Common myeloid progenitor, CD34-positive (primary cell): Measurements from ENCODE around the gene EDEM1.
"Not testable (repeated sequence)": the region's sequence is repeated elsewhere in the genome, so short reads cannot be mapped to it uniquely, and the experiment has no call there.

Experiments
- CTCF ChIA-PET: fragments of 350-600 bp; sonication (Branson Sonifier 250); formaldehyde crosslinking; loops from one replicate; lab custom pipeline; 2021; ENCODE audit warnings: antibody characterized with exemption; lab: Charles Lee
- POLR2A ChIA-PET: fragments of 350-600 bp; sonication (Branson Sonifier 250); formaldehyde crosslinking; loops from one replicate; lab custom pipeline; 2021; ENCODE audit warnings: antibody characterized with exemption; lab: Charles Lee
- DNase-seq, 3 donors: peaks; one replicate each; pipeline versions ENCODE4 v3.0.0 to v3.0.0-alpha.2; 2013
- H3K27ac ChIP-seq, 2 experiments: 1 replicate in 1 of 2; 2 replicates in 1 of 2; pipeline ENCODE4 v1.7.0; 2013; ENCODE audit warnings: inconsistent platforms in 2 of 2, low read length in 2 of 2, mild to moderate bottlenecking in 2 of 2, low read depth in 1 of 2, moderate library complexity in 1 of 2; ENCODE audit not compliant: severe bottlenecking in 2 of 2, insufficient read depth in 1 of 2, poor library complexity in 1 of 2
- H3K27me3 ChIP-seq, 5 experiments: replicated peaks in 2 of 5; 1 replicate in 3 of 5; 2 replicates in 2 of 5; pipeline versions ENCODE4 v1.6.1 to v1.7.0; 2013; ENCODE audit warnings: low read length in 4 of 5, mild to moderate bottlenecking in 2 of 5, moderate library complexity in 2 of 5, inconsistent platforms in 1 of 5; ENCODE audit not compliant: insufficient read depth in 5 of 5, control insufficient read depth in 4 of 5
- H3K36me3 ChIP-seq, 4 experiments: 1 replicate in 2 of 4; 2 replicates in 2 of 4; pipeline versions ENCODE4 v1.6.1 to v1.7.0; 2013; ENCODE audit warnings: low read length in 3 of 4, control low read depth in 1 of 4, mild to moderate bottlenecking in 1 of 4; ENCODE audit not compliant: control insufficient read depth in 4 of 4, insufficient read depth in 4 of 4
- H3K4me1 ChIP-seq, 4 experiments: 1 replicate in 3 of 4; 2 replicates in 1 of 4; pipeline versions ENCODE4 v1.6.1 to v1.7.1; 2013; ENCODE audit warnings: low read length in 3 of 4, mild to moderate bottlenecking in 3 of 4, control low read depth in 1 of 4, inconsistent platforms in 1 of 4, moderate library complexity in 1 of 4; ENCODE audit not compliant: control insufficient read depth in 4 of 4, insufficient read depth in 4 of 4; ENCODE audit errors: control extremely low read depth in 1 of 4
- H3K4me3 ChIP-seq, 7 experiments: 1 replicate in 4 of 7; 2 replicates in 3 of 7; pipeline versions ENCODE4 v1.5.1 to v1.7.0; 2013; ENCODE audit warnings: mild to moderate bottlenecking in 7 of 7, low read length in 6 of 7, moderate library complexity in 6 of 7, inconsistent platforms in 2 of 7, low read depth in 2 of 7, control low read depth in 1 of 7; ENCODE audit not compliant: insufficient read depth in 4 of 7, control insufficient read depth in 1 of 7; ENCODE audit errors: extremely low read depth in 1 of 7
- H3K9me3 ChIP-seq, 5 experiments: 1 replicate in 4 of 5; 2 replicates in 1 of 5; pipeline versions ENCODE4 v1.6.1 to v1.7.1; 2013; ENCODE audit warnings: low read length in 4 of 5, mild to moderate bottlenecking in 2 of 5, inconsistent platforms in 1 of 5, low read depth in 1 of 5, moderate library complexity in 1 of 5; ENCODE audit not compliant: control insufficient read depth in 4 of 5, insufficient read depth in 2 of 5; ENCODE audit errors: control extremely low read depth in 1 of 5
- WGBS: methylation state at CpG from one replicate; pipeline ENCODE4 v1.1.5; 2013; ENCODE audit not compliant: insufficient coverage; 5-methylcytosine and 5-hydroxymethylcytosine counted together

EDEM1 gene

DNA sequence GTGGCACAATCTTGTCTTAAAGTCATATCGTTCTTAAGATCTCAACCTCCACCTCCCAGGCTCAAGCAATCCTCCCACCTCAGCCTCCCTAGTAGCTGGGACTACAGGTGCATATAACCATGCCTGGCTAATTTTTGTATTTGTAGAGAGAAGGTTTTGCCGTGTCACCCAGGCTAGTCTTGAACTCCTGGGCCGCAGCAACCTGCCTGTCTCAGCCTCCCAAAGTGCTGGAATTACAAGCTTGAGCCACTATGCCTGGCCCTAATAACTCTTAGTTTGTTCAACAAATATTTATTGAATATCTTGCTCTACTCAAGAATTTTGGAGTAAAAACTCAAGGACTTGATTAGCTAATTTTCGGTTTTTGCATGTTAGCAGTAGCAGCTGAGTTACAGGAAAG is 19.4 kb upstream of the EDEM1 start:
- Histone ChIP-seq H3K36me3 (peaks cover 8 to 23% (median 16%) of the 10 kb centered on the region in 4 experiments), H3K9me3 (no peaks in the 10 kb centered on the region), H3K4me1 (peaks cover 0 to 30% (median 14%) of the 10 kb centered on the region in 4 experiments), H3K4me3 (no peak overlapping the region), H3K27ac (no peak overlapping the region), H3K27me3 (no peaks in the 10 kb centered on the region)
- CTCF ChIA-PET, result interaction anchor here (1.2 to 1.6 kb wide), 4 partner anchors 10 to 29 kb away, joined by 5 to 8 read pairs (median 6); no protein-coding TSS in a partner anchor
- WGBS, result 100% methylated on average over 3 of the region's 4 CpGs
- POLR2A ChIA-PET, result interaction anchor here (0.7 kb wide), 1 partner anchor 634 kb away, joined by 3 read pairs; no protein-coding TSS in a partner anchor
- DNase-seq, result no peak

- DNase-seq, result no peak
- Histone ChIP-seq H3K4me1 (peaks cover 0 to 30% (median 14%) of the 10 kb centered on the region in 4 experiments), H3K27ac (peak overlapping the region in 1 of 2 experiments; percentile 56), H3K4me3 (peak overlapping the region in 1 of 7 experiments; percentile 45), H3K9me3 (no peaks in the 10 kb centered on the region), H3K27me3 (no peaks in the 10 kb centered on the region), H3K36me3 (peaks cover 11 to 34% (median 23%) of the 10 kb centered on the region in 4 experiments)
- POLR2A ChIA-PET, result no interaction called here
- CTCF ChIA-PET, result no interaction called here
- WGBS, result no CpG with 5 or more reads among the region's 2 CpGs
Measured at GRCh38 chr3:5169807-5170206, 17.7 kb upstream of the EDEM1 start.

- H3K27me3 ChIP-seq, result no peaks in the 10 kb centered on the region
- 100% methylated on average over 1 of the region's 5 CpGs for WGBS
- no peak overlapping the region for H3K27ac ChIP-seq
- H3K4me3 ChIP-seq, result no peak overlapping the region
- no peak for DNase-seq
- peaks cover 0 to 30% (median 14%) of the 10 kb centered on the region in 4 experiments for H3K4me1 ChIP-seq
- ChIA-PET POLR2A (interaction anchor here (0.5 kb wide), 1 partner anchor 465 kb away, joined by 3 read pairs; no protein-coding TSS in a partner anchor), CTCF (no interaction called here)
- peaks cover 11 to 44% (median 34%) of the 10 kb centered on the region in 4 experiments for H3K36me3 ChIP-seq
- no peaks in the 10 kb centered on the region for H3K9me3 ChIP-seq
Measured at GRCh38 chr3:5170975-5171374, 16.5 kb upstream of the EDEM1 start.

DNA sequence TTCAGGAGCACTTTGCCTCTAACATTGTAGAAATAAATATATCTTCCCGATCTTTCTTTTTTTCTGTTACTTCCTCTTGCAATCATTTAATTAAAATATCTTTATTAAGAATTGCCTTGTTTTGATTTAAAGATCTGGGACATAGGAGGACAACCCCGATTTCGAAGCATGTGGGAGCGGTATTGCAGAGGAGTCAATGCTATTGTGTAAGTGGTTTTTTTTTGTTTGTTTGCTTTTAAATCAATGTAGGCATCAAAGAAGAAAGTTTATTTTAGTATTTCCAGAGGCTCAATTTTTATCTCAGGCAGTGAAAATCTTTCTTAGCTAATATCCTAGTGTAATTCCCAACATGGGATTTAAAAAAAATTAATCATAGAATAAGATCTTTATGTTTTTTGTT is 15.5 kb upstream of the EDEM1 start:
- no peaks in the 10 kb centered on the region for H3K27me3 ChIP-seq
- no peaks in the 10 kb centered on the region for H3K9me3 ChIP-seq
- no peak for DNase-seq
- no peak overlapping the region for H3K27ac ChIP-seq
- no peak overlapping the region for H3K4me3 ChIP-seq
- H3K4me1 ChIP-seq, result peaks cover 0 to 27% (median 14%) of the 10 kb centered on the region in 4 experiments
- H3K36me3 ChIP-seq, result peaks cover 9 to 50% (median 39%) of the 10 kb centered on the region in 4 experiments
- no CpG with 5 or more reads among the region's 4 CpGs for WGBS
- CTCF ChIA-PET, result interaction anchor here (0.7 to 1.3 kb wide), 3 partner anchors 9 to 50 kb away, joined by 3 to 5 read pairs (median 3); no protein-coding TSS in a partner anchor
- POLR2A ChIA-PET, result no interaction called here

- H3K9me3 ChIP-seq, H3K27ac ChIP-seq, H3K27me3 ChIP-seq, DNase-seq, POLR2A ChIA-PET: not testable (repeated sequence)
- Histone ChIP-seq H3K4me1 (peaks cover 36 to 61% (median 59%) of the 10 kb centered on the region in 4 experiments), H3K4me3 (peak overlapping the region in 1 of 7 experiments; percentile 33), H3K36me3 (peaks cover 2 to 50% (median 27%) of the 10 kb centered on the region in 4 experiments)
- WGBS, result no CpG with 5 or more reads among the region's 2 CpGs
- CTCF ChIA-PET, result interaction anchor here (1.1 to 2.2 kb wide), 2 partner anchors 11 to 15 kb away, joined by 3 to 8 read pairs; no protein-coding TSS in a partner anchor
Measured at GRCh38 chr3:5179036-5179435, 8.5 kb upstream of the EDEM1 start.

DNA sequence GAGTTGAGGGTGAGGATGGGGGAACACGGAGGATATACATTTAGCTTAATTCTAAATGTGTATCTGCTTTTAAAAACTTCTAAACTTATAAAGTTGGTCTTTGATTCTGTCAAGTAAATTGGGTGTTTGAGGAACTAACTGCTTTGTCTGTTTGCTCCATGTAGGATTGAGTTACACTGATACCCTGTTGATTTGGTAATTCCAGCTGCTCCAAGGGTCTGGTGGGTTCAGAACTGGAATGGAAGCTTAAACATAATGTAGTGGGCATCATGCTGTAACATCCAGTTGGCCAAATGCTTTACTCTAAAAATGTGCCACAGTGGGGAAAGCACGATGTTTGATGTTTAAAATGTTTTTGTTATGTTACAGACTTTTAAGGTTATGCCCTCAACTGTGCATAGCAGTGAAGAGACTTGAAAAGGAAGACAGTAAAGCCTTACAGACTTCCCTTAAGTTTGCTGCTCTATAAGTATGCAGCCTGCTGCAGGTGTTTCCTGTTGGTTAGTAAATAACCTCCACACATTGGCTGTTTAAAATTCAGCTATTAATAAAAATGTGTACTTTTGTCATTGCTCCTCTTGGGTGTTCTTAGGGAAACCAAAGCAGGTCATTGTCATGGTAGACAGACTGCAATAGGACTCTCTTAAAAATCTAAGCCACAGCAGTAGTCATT is 5.9 kb upstream of the EDEM1 start:
- Histone ChIP-seq H3K27ac (peak overlapping the region in 1 of 2 experiments; percentile 65), H3K27me3 (no peaks in the 10 kb centered on the region), H3K36me3 (peaks cover 0 to 35% (median 11%) of the 10 kb centered on the region in 4 experiments), H3K4me1 (peaks cover 52 to 83% (median 81%) of the 10 kb centered on the region in 4 experiments), H3K4me3 (peak overlapping the region in 5 of 7 experiments; percentile 13 to 61 (median 29)), H3K9me3 (no peaks in the 10 kb centered on the region)
- peak; percentile 71 to 97 (median 93) for DNase-seq
- CTCF ChIA-PET, result interaction anchor here (0.8 to 2.4 kb wide), 12 partner anchors 10 to 59 kb away, joined by 3 to 12 read pairs (median 6); partner anchors contain the start of gene ARL8B
- WGBS, result no CpG with 5 or more reads among the region's 2 CpGs
- POLR2A ChIA-PET, result no interaction called here

GRCh38 chr3:5183714-5184113 is 3.8 kb upstream of the EDEM1 start:
- peaks cover 0 to 18% (median 1%) of the 10 kb centered on the region in 4 experiments for H3K36me3 ChIP-seq
- H3K27ac ChIP-seq, POLR2A ChIA-PET, DNase-seq, H3K4me3 ChIP-seq, H3K9me3 ChIP-seq, H3K27me3 ChIP-seq: not testable (repeated sequence)
- WGBS, result 94% methylated on average over 10 of the region's 12 CpGs
- H3K4me1 ChIP-seq, result peaks cover 55 to 85% (median 77%) of the 10 kb centered on the region in 4 experiments
- CTCF ChIA-PET, result interaction anchor here (0.7 to 3.1 kb wide), 3 partner anchors 8 to 47 kb away, joined by 4 to 9 read pairs (median 4); no protein-coding TSS in a partner anchor
